HG03139 (cell line): ENCODE measurements around the gene OR4F3.
"Not testable (repeated sequence)": the region's sequence is repeated elsewhere in the genome, so short reads cannot be mapped to it uniquely, and the experiment has no call there.

ENCODE experiments used
- ATAC-seq: cut with Tn5 transposase; IDR thresholded peaks from one replicate; pipeline ENCODE4 v1.9.1; 2021; ENCODE audit not compliant: unreplicated experiment

OR4F3 gene

GRCh38 chr5:181366968-181367367 is at the start of gene OR4F3:
Gene OR4F3, plus strand, starts transcription at chr5:181367268.
- not testable (repeated sequence) for ATAC-seq
